ENCODE data around the gene CFLAR.
"Not testable (repeated sequence)": the region's sequence is repeated elsewhere in the genome, so short reads cannot be mapped to it uniquely, and the experiment has no call there.

The CFLAR gene

DNA sequence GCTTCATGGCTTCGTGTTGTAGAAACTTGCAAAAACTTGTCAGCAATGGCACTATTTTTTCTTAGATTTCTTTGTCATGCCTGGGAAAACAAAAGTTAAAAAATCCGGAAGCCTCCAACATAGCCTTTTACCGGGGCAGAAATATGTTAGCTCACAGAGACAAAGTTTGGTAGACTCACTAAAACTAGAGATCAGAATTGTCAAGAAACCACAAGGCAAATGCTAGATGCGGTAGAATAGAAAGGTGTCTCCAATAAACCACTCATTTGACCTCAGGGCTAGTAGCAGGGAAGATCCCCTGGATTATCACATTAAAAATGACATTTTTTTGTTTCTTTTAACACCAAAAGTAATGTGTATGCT lies 67.4 kb downstream of the CFLAR start:
- peak; percentile 30 for DNase-seq

DNA sequence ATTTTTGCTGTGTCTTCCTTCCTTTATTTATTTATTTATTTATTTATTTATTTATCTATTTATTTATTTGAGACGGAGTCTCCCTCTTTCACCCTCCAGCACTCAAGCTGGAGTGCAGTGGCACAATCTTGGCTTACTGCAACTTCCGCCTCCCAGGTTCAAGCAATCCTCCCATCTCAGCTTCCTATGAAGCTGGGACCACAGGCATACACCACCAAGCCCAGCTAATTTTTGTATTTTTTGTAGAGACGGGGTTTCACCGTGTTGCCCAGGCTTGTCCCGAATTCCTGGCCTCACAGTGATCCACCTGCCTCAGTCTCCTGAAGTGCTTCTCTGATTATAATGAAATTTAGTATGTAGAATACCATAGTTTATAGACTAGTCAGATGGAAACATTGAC lies 67.9 kb downstream of the CFLAR start:
- DNase-seq, result not testable (repeated sequence)

DNA sequence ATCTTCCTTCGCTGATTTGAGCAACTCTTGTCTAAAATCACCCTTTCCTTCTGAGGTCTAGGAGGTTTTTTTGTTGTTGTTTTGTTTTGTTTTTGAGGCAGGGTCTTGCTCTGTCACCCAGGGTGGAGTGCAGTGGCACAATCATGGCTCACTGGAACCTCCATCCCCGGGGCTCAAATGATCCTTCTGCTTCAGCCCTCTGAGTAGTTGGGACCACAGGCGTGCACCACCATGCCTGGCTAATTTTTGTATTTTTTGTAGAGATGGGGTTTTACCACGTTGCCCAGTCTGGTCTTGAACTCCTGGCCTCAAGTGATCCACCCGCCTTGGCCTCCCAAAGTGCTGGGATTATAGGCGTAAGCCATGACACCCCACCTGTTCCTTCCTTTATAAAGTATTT lies 68.3 kb downstream of the CFLAR start:
- DNase-seq, result not testable (repeated sequence)

DNA sequence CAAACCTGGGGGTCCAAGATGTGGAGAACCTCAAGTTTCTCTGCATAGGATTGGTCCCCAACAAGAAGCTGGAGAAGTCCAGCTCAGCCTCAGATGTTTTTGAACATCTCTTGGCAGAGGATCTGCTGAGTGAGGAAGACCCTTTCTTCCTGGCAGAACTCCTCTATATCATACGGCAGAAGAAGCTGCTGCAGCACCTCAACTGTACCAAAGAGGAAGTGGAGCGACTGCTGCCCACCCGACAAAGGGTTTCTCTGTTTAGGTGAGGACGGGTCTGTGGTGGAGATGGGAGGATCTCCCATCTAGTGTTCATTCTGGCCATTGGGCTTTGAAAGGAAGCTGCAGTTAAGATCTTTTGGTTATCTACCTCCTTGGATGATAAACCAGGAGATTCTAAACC lies 69.9 kb downstream of the CFLAR start:
- DNase-seq, result no peak

DNA sequence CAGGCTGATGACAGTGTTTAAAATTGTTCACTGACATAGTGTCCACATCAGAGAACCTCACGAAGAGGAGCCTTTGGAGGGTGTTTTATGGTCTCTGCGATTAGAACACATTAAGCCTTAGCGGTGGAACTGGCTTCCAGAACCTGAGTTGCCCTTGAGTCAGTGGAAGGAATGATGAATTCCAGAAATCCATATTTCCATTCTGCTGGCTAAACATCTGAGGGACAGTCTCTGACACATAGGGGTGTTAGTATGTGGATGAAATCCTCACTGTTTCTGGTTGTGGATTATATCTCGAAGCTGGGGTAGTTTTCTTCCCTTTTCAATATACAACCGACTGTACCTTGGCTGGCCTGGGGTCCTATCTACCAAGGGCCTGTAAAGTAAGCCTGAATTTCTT lies 71.0 kb downstream of the CFLAR start:
- DNase-seq, result no peak

DNA sequence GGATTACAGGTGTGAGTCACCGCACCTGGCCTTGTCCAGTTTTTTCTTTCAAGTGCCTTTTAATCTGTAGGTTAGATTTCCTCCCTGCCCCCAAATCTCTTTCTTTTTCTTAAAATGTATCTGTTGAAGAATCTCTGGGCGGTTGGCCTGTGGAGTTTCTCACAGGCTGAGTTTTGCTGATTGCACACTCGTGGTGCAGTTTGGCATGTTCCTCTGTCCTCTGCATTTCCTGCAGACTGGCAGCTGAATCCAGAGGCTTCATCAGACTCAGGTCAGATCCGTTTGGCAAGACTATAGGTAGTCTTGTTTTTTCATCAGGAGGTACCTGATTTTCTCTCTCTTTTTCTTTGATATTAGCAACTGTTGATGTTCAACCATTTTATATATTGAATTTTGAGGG lies 72.5 kb downstream of the CFLAR start:
- DNase-seq, result no peak

DNA sequence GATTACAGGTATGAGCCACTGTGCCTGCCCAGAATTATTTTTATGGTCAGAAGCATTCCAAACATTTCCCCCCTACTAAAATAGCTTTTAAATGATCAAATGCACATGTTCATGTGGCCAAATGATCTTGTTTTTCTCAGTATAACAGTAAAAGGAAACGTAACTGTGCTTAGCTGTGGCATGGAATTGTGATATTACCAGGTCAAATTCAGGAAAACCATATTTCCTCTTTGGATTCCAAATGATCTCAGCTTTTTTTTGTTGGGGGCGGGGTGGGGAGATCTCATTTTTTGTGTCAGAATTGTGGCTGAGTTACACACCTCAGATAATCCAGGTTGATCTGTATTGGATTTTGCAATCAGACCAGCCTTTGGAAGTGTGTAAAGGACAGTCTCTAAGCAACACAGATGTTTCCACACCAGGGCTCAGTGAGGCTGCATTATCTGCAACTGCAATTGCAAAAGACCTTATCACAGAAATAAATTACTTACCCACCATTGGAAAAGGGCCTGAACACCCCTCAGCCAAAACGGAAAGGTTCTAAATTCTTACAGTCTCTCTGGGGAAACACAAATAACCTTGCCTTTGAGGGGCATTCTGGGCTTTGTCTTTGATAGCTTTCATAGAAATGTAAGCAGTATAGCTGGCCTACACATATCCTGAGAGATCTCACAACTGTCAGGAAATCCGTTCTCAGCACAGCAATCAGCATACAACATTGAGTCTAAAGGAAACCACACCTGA lies 75.3 kb downstream of the CFLAR start:
- peak; percentile 56 for DNase-seq

DNA sequence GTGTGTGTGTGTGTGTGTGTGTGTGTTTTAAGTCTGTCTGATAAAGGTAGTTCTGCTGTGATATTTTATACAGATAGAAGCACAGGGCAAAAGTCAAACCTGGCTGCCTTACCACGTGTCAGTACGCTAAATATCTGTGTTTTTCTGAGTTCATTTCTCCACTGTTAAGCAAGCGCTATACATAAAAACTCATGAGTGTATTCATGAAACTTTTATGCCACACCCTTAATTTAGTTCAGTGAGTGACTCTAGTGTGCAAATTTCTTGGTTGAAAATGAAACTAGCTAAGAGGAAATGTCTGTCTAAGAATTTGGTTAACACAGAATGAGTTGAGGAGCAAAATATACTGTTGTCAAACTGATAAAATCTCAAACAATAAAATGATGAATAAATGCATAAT lies 78.1 kb downstream of the CFLAR start:
- DNase-seq, result peak; percentile 50

DNA sequence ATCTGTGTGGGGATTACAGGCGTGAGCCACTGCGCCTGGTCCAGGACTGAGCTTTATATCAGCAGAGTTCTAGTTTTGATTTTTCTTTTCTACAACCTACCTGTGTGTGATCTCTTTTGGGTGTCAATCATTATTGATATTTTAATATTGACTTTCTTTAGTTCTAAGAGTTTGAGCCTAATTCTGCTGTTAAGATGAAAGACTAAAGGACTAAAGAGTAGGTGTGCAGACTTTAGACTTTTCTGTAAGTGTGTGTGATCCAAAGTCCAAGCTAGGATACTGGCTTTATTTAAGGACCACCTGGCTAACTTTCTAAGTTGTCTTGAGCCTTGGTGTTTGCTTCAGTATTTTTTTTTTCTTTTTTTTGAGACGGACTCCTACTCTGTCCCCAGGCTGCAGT lies 79.4 kb downstream of the CFLAR start:
- DNase-seq, result no peak

DNA sequence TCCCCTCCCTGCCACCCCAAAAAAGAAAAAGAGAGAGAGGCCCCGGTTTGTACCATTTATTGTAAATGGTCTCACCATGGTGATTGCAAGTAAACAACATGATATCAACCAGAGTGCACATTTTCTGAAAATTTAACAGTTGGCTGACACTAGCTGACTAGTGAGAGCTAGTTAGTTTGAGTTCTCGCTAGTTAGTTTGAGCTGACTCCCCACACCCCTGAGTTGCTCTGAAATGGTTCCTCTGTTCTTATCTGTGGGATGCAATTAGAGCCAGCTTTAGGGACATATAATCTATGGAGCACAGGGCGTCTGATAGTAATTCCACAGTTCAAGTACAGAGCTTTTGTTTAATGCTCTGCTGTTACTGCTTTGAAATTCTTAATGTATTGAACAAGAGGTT lies 80.0 kb downstream of the CFLAR start:
- no peak for DNase-seq

DNA sequence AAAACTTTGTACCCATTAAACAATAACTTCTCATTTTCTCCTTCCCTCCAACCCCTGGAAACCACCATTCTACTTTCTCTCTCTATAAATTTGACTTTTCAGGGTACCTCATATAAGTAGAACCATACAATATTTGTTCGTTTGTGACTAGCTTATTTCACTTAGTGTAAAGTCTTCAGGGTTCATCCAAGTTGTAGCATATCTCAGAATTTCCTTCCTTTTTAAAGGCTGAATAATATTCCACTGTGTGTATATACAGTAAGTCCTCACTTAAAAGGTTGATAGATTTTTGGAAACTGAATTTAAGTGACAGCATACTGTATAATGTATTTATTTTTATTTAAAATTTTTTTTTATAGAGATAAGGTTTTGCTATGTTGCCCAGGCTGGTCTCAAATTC lies 80.8 kb downstream of the CFLAR start:
- no peak for DNase-seq

DNA sequence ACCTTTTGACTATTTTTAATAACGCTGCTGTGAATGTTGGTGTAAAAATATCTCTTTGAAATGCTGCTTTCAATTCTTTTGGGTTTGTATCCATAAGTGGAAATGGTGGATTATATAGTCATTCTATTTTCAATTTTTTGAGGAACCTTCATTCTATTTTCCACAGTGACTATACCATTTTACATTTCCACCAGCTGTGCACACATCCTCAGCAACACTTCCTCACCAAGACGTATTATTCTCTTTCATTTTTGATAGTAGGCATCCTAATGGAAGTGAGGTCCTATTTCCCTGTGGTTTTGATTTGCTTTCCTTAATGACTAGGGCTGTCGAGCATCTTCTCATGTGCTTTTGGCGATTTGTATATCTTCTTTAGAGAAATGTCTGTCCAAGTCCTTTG lies 81.8 kb downstream of the CFLAR start:
- no peak for DNase-seq

DNA sequence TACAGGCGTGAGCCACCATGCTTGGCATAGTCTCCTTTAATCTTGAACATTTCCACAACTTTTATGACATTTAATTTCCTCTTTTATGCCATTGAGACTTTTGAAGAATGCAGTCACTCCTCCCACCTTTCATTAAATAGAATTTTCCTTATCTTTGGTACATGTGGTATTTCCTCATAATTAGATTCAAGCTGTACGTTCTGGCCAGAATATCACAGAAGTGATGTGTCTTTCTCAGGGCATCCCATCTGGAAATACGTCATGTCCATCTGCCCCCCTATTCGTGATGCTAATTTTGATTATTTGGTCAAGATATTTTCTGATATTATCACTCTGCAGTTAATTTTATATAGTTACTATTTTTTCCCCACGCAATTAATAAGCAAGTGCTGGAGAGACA lies 83.9 kb downstream of the CFLAR start:
- DNase-seq, result no peak

DNA sequence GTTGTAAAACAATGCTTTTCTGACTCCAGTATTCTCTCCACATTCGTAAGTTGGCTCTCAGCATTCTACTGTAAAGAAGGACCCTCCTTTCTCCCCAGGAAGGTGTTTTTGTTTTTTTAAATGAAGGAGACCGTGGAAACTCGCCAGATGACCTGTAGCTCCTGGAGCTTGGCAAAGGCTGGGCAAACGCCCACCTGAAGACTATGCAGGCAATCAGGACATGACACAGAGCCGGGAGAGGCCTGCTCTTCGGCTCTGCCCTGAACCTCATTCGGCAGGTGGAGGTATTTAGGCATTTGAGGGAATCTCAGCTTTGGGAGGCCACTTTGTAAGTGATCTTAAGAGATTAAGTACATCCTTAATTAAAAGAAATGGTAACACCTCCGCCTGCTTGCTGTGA lies 84.4 kb downstream of the CFLAR start:
- DNase-seq, result no peak

DNA sequence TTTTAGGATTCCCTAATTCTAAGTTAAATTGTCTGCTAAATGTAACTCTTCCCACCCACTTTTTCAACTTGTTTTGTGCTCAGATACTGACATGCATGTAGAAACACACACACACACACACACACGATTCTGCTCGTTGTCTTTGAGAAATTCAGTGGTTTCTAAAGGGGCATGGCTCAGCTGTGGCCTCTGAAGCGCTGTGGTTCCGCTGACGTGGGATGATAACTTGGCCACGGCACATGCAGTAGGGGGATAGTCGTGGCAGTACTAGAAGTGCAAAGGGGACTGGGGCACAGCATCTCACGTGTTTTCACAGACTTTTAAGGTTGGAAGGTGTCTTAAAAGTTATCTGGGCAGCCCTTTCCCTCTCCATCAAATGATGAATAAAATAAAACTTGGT lies 85.4 kb downstream of the CFLAR start:
- no peak for DNase-seq

DNA sequence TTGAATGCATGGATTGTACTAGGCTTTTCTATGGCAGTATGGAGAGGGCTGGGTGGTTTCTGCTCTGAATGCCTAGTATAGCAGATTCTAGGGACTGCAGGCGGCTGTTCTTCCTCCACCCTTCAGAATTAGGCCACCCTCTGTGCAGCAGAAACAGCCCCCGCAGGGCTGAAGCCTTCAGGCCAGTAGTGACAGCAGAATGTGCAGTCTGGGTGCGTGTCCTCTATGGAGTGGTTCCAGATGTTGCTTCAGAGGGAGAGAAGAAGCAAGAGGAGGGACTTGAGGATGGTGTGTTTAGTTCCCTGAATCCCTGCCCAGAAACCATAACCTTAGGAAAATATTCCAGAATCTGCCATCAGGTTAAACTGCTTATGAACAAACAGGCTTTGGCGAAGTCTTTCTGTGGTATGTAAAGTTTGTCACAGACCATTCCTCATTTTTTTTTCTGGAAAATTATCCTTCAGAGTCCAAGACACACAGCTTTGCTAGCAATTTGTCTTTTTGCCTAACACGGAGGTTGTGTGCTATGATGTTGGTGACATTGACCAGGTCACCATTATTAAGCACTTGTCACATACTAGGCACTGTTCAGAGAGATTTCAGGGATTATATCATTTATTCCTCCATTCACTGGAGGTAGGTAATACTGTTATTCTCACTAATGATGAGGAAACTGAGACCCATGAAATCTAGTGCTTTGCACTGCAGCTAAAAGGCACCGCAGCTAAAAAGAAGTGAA lies 88.1 kb downstream of the CFLAR start:
- DNase-seq, result no peak

DNA sequence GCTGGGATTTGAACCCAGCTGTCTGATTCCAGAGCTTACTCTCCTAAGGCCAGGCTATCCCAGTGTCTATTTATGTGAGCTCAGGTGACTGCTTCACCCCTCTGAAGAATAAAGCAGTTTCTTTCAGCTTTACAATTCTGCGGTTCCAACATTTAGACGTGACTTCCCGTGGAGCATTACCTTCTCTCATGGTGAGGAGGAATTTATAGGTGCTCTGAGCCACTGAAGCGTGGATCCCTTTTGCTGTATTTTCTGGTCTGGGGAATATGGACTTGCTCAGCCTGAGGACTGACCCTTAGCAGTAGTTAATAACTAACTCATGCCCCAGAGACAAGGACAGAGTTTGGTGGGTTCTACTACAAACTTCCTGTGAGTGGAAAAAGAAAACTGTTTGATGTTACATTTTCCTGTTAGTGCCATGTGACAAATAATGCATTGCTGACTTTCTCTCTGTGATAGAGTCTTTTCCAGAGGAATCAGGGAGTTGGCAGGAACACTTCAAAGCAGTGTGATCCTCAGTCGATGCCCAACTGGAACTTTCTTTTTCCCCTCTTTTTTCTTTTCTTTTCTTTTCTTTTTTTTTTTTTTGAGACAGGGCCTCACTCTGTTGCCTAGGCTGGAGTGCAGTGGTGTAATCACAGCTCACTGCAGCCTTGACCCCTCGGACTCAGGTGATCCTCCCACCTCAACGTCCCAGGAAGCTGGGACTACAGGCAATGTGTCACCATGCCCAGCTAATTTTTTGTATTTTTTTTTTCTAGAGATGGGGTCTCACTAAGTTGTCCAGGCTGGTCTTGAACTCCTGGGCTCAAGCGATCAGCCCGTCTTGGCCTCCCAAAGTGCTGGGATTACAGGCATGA lies 88.9 kb downstream of the CFLAR start:
- no peak for DNase-seq

DNA sequence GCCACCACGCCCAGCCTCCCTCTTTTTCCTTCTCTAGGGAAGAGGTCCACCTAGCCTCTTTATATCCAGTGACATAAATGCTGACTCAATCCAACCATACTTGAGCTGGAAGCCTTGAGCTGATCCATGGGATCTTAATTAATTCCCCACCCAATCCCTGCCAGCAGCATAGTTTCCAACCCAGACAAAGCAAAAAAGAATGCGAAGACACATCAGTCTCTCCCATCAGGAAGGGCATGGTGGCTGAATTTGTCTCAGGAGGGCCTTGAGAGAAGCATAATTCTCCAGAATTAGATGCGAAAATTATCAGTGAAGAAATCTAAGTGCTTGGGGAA lies 89.5 kb downstream of the CFLAR start:
- DNase-seq, result no peak

DNA sequence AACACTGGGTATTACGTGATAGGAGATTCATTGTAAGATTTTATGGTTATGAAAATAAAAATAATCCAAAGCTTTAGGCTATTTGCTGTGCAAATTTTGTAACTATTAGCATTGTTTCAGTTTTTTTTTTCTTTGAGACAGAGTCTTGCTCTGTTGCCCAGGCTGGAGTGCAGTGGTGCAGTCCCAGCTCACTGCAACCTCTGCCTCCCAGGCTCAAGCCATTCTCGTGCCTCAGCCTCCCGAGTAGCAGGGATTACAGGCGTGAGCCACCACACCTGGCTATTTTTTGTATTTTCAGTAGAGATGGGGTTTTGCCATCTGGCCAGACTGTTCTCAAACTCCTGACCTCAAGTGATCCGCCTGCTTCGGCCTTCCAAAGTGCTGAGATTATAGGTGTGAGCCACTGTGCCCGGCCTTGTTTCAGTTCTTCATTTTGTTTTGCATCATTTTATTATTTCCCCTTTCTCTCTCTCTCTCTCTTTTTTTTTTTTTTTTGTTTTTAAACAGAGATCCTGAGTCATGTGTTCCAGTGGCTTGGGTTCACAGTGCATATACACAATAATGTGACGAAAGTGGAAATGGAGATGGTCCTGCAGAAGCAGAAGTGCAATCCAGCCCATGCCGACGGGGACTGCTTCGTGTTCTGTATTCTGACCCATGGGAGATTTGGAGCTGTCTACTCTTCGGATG lies 92.7 kb downstream of the CFLAR start:
- no peak for DNase-seq

DNA sequence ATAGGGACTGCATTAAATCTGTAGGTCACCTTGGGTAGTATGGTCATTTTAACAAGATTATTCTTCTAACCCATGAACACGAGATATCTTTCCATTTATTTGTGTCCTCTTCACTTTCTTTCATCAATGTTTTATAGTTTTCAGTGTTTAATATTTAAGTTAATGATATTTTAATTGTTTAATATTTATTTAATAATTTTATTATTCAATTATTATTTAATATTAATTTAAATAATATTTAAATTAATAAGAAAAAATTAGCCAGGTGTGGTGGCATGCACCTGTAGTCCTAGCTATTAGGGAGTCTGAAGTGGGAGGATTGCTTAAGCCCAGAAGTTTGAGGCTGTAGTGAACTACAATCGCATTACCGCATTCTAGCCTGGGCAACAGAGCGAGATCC lies 100.0 kb downstream of the CFLAR start:
- no peak for DNase-seq

DNA sequence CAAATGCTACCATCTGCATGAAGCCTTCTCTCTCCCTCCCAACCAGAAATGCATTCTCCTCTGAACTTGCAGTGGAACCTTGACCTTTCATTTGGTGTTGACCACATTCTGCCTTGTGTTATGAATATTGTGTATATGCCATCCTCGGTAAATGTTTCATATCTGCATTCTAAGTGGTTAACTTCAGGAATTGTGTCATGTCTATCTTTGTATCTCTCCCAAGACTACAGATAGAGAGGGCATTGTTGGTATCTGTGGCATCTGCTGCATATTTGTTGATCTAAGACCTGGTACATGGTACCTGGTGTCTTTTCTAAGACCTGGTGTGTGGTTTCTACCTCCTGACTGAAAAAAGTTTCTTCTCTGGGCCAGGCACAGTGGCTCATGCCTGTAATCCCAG lies 101.0 kb downstream of the CFLAR start:
- DNase-seq, result no peak

DNA sequence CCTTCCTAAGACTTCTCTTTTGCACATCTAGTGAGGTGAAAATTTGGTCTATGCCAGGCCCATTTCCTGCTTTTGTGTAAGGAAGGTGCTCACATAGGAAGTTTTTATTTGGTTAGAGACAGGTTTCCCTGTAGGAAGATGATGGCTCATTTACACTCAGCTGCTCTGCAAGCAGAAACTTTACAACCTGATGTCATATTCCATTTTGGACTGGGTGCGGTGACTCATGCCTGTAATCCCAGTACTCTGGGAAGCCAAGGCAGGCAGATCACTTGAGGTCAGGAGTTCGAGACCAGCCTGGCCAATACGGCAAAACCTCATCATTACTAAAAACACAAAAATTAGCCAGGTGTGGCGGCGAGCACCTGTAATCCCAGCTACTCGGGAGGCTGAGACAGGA lies 102.8 kb downstream of the CFLAR start:
- DNase-seq, result no peak

DNA sequence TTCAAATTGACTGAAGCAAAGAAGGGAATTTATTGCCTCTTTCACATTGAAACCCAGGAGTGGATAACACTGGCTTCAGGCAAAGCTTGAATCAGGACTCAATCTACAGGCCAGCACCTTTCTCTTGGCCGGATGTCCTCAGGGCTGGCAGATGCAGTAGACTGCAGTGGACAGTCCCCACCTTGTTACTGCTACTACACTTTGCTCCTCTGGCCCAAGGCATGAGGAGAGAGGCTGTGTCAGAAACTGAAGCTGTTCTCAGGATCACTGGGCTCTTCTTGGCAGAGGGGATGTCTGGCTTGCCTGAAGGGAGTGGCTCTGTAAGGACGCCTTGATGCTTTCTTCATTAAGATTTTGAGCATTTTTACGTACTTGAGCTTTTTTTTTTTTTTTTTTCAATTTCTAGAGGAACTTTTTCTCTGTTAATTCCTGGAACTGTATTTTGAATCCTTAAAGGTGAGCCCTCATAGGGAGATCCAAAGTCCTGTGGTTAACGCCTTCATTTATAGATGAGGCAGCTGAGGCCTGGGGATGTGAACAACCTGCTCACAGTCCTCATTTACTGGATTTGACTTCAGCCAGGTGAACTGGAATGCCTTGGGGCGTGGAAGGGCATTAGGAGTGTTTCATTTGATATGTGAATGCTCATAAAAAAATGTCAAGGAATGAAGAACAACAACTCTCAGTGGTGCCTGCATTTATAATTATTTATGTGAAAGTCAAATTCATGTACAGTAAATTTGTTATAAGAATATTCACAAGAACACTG lies 103.5 kb downstream of the CFLAR start:
- no peak for DNase-seq
